Activated CD4-positive, CD25-positive, alpha-beta regulatory T cell treated with anti-CD3 and anti-CD28 coated beads, Interleukin-2, amount 50 U/mL, for 72 hours (primary cell): ENCODE data around the gene MAN2A2.

ENCODE experiments used
- DNase-seq: peaks from one replicate; pipeline ENCODE4 v3.0.0; 2021

Gene MAN2A2

GRCh38 chr15:90970274-90970673 lies 67.2 kb downstream of the MAN2A2 start:
- DNase-seq, result no peak

GRCh38 chr15:90972133-90972532 lies 69.0 kb downstream of the MAN2A2 start:
- no peak for DNase-seq
